ENCODE measurements around the gene PPP1CA. TPM values are rescaled to one million over a fixed set of nuclear protein-coding genes. Genes with fewer than 3 reads are reported as not detected.

Gene PPP1CA
- total RNA-seq, 1 experiment from 2014 or later, result 238 TPM

DNA sequence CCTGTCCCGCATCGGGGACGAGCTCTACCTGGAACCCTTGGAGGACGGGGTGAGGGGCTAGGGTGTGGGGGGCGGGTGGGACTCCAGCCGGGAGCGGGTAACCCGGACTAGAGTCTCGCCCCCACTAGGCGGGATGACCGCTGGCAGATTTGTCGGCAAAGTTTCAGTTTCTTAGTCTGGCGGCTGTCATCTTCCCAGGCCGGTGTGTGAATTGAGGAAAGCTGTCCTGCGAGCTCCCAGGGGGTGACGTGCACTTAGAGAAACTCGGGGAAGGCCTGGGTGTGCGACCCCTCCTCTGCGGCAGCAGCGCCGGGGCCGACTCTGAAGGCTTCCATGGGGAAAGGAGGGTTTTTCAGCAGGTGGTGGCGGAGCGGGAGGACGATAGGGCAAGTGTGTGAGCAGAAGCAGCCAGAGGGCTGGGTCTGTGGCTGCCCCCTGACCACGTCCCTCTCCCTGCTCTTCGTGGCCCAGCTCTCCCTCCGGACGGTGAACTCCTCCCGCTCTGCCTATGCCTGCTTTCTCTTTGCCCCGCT, 9.4 kb downstream of the PPP1CA start:
- Histone ChIP-seq H3K4me2 (ENCODE audit: low read length) (peak overlapping the region; percentile 96), H3K4me1 (ENCODE audit: control insufficient read depth in 1 of 2, insufficient read depth in 2 of 2, low read length in 2 of 2) (peaks cover 9 to 34% of the 10 kb centered on the region in 2 experiments), H3K9me2 (ENCODE audit: insufficient read depth) (no peaks in the 10 kb centered on the region), H2AFZ (ENCODE audit: low read depth, low read length, poor library complexity, severe bottlenecking) (no peak overlapping the region), H3K36me3 (ENCODE audit: control insufficient read depth in 1 of 2, insufficient read depth in 2 of 2, low read length in 2 of 2) (peaks cover 3 to 16% of the 10 kb centered on the region in 2 experiments; a peak in 3 of 4 replicates), H3K79me2 (ENCODE audit: insufficient read depth, low read length) (peaks cover 14% of the 10 kb centered on the region; the same call in 1 of the 2 replicates), H3K9me3 (ENCODE audit: control insufficient read depth in 1 of 2, insufficient read depth in 1 of 2, low read depth in 1 of 2, low read length in 2 of 2) (no peaks in the 10 kb centered on the region), H3K4me3 (replicated peaks in 1 of 2; ENCODE audit: low read depth in 1 of 2, low read length in 2 of 2) (peak overlapping the region; percentile 69), H4K20me1 (ENCODE audit: insufficient read depth) (no peaks in the 10 kb centered on the region), H3K27me3 (ENCODE audit: insufficient read depth, low read length) (no peaks in the 10 kb centered on the region), H3K9ac (ENCODE audit: low read length) (peak overlapping the region; percentile 83), H3K27ac (ENCODE audit: low read depth, low read length) (peak overlapping the region; percentile 85)
- RAD21 ChIA-PET (ENCODE audit: low non-redundant PET in 1 of 2, low total read pairs in 2 of 2, uncharacterized antibody in 2 of 2, unreplicated experiment in 2 of 2), result interaction anchor here in 1 of 2 experiments (0.5 kb wide), 1 partner anchor 73 kb away, joined by 3 read pairs; no protein-coding TSS in a partner anchor
- POLR2A ChIA-PET, result interaction anchor here (0.7 to 1.5 kb wide), 5 partner anchors 10 to 76 kb away, joined by 3 to 8 read pairs (median 3); partner anchors contain the start of genes PPP1CA and TMEM134
- intact Hi-C loops (cut with micrococcal nuclease), result no loop called here
- CTCF ChIA-PET, result interaction anchor here (0.8 to 2.2 kb wide), 5 partner anchors 9 to 45 kb away, joined by 4 to 17 read pairs (median 5); partner anchors contain the start of gene PPP1CA
- ATAC-seq (0 out of 2 replicates have a peak, but pooled peaks have one; percentile 1), DNase-seq (ENCODE audit: low read depth, low spot score) (no peak)
- TF ChIP-seq YY1 (IDR thresholded peaks at IDR 0.05; ENCODE audit: extremely low read depth, insufficient replicate concordance, low read depth, low read length) (no peak), ELF1 (IDR thresholded peaks at IDR 0.05; ENCODE audit: borderline replicate concordance, low read depth) (no peak), RAD21 (IDR thresholded peaks at IDR 0.05; ENCODE audit: low read depth) (no peak), CEBPB (IDR thresholded peaks at IDR 0.05; ENCODE audit: low read depth) (no peak), SIN3A (IDR thresholded peaks at IDR 0.05; ENCODE audit: low read depth) (no peak), POLR2AphosphoS5 (IDR thresholded peaks at IDR 0.05; ENCODE audit: low read depth, low read length) (no peak), FOSL1 (IDR thresholded peaks at IDR 0.05; ENCODE audit: low read depth) (no peak), CTCF (IDR thresholded peaks at IDR 0.05 in 2 of 3, conservative IDR thresholded peaks at IDR 0.05 in 1 of 3; ENCODE audit: borderline replicate concordance in 1 of 3, insufficient read depth in 1 of 3, low read depth in 2 of 3, low read length in 2 of 3) (no peak), REST (IDR thresholded peaks at IDR 0.05; ENCODE audit: low read depth) (no peak), ZFX (IDR thresholded peaks at IDR 0.05) (no peak), CBX3 (IDR thresholded peaks at IDR 0.05; ENCODE audit: low read depth) (no peak), SP1 (IDR thresholded peaks at IDR 0.05; ENCODE audit: low read depth) (no peak)
- TF ChIP-seq, protein P1, sequence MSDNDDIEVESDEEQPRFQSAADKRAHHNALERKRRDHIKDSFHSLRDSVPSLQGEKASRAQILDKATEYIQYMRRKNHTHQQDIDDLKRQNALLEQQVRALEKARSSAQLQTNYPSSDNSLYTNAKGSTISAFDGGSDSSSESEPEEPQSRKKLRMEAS (IDR thresholded peaks at IDR 0.05), result no peak
- TF ChIP-seq, protein P2, sequence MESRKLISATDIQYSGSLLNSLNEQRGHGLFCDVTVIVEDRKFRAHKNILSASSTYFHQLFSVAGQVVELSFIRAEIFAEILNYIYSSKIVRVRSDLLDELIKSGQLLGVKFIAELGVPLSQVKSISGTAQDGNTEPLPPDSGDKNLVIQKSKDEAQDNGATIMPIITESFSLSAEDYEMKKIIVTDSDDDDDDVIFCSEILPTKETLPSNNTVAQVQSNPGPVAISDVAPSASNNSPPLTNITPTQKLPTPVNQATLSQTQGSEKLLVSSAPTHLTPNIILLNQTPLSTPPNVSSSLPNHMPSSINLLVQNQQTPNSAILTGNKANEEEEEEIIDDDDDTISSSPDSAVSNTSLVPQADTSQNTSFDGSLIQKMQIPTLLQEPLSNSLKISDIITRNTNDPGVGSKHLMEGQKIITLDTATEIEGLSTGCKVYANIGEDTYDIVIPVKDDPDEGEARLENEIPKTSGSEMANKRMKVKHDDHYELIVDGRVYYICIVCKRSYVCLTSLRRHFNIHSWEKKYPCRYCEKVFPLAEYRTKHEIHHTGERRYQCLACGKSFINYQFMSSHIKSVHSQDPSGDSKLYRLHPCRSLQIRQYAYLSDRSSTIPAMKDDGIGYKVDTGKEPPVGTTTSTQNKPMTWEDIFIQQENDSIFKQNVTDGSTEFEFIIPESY (IDR thresholded peaks at IDR 0.05; ENCODE audit: extremely low read depth, insufficient replicate concordance, low read length), result no peak
- TSS peak; percentile 71 for BruUV-seq (replicated peaks)
